GM04503 (cell line): ENCODE measurements around the gene CD200R1L.

Experiments
- DNase-seq: peaks from one replicate; pipeline ENCODE4 v3.0.0-alpha.2; 2012; ENCODE audit warnings: low read depth

CD200R1L gene

DNA sequence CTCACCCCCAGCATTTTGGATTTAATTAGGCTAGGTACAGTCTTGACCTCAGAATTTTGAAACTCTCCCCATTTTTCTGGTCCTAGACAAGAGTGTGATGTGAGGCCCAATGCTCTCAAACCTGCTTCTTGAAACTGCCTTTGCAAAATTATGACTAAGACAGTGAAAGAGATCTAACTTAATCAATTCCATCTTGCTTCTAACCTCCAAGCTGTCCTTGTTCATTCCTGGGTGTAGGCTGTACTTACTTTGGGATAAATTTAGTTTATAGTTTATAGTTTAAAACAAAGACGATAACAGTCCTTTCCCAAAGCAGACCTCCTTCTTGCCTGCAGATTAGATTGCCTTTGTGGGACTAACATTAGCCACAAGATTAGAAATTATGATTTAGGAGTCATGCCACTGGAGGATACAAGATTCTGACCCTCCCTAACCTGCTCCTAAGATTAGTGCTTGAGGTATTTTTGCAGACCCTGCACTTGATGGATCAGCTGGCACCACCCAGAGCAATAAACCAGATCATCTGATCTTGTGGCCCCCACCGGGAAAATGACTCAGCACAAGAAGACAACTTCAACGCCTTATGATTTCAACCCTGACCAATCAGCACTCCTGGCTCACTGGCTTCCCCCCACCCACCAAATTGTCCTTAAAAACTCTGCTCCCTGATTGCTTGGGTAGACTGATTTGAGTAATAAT is 59.6 kb downstream of the CD200R1L start:
- no peak for DNase-seq

DNA sequence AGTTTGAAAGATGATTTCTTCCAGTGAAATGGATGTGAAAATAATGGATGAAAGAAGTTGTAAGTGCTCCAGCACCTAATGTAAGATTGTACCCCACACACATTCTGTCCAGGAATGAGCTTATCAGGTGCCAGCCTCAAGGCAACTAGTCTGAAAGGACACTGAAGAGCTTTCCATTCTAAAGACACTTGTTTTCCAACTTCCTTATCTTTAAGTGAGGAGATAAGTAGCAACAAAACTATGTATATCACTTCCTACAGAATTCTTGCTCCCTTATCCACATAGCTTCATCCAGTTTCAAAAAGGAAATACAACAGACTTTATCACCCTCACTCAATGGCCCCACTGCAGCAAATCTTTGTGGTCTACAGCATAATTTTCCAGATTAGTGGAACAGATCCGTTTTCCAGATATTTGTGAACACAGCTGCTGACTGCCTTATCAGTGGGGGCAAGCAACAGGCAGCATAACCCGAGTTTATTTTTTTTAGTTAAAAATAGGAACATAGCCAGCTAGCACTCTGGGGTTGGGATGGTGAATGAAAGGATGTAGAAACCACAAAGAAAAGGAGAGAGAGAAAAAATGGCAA is 60.6 kb downstream of the CD200R1L start:
- no peak for DNase-seq

DNA sequence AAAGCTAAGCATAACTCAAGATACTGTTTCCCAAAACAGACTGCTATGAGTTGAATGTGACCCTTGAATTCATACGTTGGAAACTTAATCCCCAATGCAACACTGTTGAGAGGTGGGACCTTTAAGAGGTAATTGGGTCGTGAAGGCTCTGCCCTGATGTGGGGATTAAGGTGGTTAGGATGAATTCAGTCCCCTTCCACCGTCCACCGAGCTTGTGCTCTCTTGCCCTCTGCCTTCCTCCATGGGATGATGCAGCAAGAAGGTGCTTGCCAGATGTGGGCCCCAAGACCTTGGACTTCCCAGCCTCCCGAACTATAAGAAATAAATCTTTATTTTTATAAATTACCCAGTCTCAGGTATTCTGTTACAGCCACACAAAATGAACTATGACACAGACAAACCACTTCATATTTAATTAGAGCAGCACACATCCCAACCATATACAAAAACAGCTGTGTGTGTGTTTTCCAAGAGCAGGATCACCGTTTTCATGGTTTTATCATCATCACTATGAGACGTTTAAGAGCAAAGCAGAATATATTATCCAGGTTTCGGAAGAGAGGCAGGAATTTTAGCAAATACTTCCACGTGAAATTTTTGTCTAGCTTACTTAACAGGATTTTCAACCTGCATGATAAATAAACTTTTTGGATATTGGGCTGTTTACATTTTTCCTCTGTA is 61.2 kb downstream of the CD200R1L start:
- DNase-seq: no peak

DNA sequence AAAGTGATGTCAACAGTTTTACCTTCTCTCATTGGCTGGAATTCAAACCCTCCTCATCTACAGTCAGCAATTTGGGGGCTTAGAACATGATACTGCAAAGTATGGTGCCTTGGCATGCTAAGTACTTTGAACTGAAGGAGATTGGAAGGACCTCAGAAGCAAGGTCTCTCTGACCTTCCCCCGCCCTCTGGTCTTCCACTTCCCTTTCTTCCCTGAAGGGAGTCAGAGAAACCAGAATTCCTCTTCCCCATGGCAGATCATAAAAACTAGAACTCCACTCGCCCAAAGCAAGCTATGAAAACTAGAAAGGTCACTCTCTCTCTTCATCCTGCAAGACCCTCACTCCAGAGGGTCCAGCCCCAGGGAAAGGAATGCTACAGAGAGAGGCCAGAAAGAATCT is 64.2 kb downstream of the CD200R1L start:
- DNase-seq: no peak

DNA sequence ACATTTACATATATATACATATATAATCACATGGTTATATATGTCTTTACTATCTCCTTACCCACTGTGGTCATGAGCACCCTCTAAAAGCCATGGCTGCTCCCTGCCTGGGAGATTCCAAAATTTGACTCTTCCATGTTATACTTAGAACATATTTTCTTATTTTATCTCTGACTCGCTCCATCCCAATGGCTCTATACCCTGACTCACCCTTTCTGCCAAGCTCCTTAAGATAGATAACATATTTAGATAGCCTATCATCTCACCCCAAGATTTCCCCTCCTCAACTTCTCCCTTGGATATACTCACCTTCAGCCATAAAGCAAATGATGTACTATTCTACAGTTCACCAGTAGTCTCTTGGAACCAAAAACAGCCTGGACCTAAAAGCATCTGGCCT is 65.1 kb downstream of the CD200R1L start:
- no peak for DNase-seq

DNA sequence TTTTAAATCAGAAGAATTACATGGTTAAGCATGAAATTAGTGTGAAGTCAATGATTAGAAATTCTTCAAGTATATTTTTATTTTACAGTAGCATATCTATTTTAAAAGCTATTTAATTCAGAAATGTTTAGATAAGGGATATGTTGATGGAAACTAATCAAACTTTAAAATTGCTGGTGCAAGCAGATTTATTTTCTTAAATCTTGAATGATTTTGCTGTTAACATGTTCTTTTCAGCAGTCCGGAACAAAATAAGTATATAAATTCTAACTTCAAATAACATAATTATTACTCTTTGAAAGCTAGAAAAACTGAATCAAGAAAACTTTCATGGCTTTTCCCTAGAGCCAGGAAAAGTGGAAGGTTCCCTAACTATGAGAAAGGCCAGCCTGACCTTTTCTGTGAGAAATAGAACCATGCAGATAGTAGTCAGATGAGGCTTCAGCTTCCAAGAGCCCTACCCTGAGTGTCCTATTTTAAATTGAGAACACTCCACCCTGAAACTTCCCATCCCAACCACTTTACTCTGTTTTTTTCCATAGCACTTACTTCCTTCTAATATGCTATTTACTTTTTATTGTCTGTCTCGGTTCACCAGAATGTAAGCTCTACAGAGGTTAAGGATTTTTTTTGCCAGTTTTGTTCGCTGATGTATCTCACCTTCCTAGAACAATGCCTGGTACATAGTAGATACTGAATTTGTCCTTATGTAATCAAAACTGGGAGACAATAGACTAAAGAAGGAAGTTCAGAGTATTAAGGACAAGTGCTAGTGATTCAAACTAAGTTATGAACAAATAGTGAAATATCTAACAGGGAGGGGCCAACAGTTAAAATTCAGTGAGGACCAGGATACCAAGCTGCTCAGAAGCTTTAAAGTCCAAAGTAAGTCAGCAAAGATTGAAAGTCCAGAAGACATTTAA is 66.8 kb downstream of the CD200R1L start:
- DNase-seq: no peak

DNA sequence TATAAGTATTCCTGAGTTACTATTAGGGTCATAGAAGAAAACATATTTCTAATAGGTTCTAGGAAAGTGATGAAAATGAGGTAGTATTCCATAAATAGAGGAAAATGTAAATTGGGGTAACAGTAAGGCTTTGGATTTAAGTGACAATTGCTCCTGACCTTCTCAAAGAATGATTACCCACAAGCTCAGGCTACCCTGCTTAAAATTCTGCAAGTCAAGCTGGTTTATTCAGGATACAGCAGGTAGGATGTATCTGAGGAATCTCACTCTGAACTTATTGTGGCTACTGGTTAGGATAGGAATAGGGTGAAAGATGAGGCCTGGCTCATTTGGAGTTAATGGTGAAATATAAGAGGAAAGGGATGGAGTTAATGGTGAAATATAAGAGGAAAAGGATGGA is 67.7 kb downstream of the CD200R1L start:
- DNase-seq: no peak

DNA sequence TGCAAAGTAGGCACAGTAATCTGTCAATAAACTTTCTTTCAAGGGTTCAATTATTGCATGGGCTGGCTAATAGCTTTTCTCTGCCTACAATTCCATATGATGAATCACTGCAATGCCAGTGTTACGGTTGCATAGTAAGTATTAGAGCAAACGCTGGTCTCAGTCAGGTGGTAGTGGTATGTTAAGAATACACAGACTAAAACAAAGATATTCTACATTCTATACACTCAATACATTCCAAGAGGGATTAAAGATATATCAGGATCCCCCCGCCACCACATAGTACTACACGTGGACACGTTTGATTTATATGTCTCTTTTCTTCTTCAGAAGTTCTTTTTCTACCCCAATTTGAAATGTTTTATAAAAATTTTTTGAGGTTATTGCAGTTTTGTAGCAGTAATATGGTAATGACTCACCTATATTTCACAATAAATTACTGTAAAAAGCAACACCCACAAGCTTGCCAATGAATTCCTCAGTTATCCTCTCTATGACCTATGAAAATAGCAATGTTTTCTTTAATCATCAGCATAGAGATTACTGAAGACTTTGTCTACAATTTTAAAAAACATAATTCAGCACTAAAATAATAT is 68.2 kb downstream of the CD200R1L start:
- peak; percentile 61 for DNase-seq

DNA sequence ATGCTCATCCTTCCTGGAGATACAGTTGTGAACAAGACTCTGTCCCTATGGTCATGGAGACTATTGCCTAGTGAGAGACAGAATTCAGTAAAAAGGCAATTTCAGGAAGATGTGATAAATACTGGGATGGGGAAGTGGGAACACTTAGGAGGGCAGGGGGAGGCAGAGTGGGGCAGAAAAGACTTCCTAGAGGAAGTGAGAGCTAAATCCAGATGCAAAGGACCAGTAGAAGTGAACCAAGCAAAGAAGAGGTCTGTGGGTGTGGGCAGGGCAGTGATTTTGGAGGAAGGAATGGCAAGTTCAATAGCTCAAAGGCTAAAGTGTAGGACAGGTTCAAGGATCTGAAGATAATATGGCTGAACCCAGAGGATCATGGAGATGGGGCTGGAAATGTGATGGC is 68.9 kb downstream of the CD200R1L start:
- no peak for DNase-seq

DNA sequence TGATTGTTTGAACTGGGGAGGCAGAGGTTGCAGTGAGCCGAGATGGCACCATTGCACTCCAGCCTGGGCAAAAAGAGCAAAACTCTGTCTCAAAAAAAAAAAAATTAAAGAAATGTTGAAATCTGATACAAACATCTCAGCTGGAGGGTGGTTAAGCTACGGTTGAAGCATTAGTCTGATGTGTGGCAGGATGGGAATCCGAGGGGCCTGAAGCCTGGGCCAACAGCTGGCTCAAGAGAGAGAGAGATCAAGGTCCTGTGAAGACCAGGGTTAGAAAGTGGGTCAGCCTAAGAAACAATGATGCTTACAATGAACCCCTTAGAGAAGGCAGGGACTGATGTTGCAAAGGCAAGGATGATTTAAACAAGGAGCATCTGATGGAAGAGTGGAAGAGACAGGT is 69.8 kb downstream of the CD200R1L start:
- no peak for DNase-seq

DNA sequence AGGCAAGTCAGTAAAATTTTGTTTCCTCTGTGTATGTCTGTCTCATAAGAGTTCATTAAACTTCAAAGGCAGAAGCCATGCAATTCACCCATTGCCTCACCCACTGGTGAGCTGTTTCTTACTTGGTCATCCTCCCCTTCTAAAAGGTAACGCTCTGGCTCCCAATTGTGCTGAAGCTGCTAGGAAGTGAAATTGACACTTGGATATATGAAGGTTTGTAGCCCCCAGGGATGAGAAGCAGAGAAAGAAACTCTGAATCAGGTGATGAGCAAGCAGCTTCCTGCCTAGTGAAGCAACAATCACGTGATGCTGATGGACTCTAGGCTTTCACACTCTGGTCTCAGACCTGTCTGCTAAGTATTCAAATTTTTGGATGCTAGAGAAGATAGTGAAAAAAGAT is 70.7 kb downstream of the CD200R1L start:
- no peak for DNase-seq

DNA sequence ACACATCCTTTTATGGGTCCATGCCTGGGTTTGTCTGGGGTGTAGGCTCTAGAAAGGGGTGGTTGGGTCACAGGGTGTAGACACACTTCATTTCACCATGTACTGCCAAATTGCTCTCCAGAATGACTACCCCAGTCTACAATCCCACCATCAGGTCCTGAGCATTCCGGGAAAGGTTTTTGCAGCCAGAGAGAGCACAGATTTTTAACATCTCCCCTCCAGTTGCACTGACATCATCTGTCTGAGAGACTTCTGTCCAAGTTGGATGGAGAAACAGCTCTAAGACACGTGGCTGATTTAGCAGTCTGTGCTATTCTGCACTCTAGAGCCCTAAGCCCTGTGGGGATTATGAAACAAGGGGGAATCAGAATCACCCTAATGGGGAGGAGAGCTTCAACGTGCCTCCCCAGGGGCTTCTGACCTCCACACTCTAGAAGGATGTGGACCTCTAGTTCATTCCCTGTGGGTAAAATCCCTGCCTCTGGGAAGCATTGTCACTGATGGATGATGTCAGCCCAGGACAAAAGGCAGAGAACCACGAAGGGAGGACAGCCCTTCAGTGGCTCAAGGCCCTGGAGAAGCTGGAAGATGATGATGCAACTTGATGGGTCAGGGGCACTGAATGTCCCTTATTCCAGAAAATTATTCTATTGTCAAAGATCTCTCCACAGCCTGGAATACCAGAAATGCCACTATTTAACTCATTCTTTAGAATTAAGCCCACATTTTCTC is 71.5 kb downstream of the CD200R1L start:
- peak; percentile 54 for DNase-seq

DNA sequence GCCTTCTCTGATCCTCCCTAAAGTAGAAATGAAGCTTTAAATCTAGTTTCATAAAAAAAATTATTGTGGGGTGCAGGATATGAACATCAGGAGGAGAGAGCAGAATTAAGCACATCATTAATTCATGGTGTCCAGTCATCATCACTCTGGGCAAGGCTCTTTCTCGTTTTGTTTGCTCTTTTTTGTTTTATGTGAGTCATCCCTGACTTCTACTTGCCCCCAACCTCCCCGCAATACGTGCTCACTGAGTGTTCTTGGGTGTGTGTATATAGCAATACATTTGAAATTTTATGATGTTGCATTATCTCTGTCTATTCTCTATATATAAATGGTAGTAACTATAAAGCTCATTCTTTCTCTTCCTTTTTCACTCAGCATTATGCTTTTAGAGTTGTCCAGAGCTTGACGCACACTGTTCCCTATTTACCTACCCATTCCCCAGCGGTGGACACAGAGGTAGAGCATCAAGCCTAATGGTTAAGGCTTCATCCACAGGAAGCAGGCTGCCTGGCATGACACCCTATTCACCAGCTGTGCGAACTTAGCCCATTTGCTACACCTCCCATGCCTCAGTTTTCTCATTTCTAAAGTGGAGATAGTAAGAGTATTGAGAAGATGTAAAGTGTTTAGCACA is 72.3 kb downstream of the CD200R1L start:
- DNase-seq: no peak

DNA sequence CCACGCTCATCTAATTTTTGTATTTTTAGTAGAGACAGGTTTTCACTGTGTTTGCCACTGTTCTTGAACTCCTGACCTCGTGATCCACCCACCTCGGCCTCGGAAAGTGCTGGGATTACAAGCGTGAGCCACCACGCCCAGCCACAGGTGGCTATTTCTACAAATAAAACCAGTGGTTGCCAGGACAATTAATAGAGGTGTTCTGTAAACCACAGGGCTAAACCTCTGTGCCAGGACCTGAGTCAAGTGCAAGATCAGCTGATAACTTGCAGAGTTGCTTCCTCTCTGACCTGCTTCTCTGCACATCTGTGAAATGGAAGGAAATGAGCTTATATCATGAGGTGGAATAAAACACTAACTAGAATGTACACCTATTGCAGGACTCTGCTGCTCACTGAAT is 72.8 kb downstream of the CD200R1L start:
- DNase-seq: no peak

DNA sequence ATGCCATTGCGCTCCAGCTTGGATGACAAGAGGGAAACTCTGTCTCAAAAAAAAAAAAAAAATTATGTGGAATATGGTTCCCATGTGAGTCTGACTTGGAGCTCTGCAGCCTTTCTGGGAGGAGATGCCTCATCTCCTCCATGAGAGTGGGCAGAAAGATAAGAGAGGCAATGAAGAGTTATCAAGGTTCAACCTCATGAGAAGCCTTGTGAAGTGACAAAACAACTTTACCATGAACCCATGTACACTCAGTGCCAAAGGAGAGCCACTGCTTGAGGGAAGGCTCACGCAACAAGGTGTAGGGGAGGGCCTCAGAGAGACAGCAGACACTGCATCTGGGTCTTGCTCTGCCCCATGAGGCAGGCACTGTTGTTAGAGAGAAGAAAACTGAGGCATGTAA is 75.7 kb downstream of the CD200R1L start:
- DNase-seq: no peak

DNA sequence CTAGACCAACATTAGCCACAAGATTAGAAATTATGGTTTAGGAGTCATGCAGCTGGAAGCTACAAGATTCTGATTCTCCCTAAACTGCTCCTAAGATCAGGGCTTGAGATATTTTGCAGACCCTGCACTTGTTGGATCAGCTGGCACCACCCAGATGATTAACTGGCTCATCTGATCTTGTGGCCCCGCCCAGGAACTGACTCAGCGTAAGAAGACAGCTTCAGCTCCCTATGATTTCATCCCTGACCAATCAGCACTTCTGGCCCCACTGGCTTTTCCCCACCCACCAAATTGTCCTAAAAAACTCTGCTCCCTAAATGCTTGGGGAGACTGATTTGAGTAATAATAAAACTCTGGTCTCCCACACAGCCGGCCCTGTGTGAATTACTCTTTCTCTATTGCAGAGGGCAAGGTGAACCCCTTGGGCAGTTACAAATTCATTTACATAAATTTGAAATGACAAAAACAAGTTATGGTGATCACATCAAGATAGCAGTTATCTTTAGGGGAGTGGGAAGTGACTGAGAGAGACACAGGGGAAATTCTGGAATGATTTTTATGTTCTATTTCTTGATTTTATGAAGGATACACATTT is 76.5 kb downstream of the CD200R1L start:
- no peak for DNase-seq

DNA sequence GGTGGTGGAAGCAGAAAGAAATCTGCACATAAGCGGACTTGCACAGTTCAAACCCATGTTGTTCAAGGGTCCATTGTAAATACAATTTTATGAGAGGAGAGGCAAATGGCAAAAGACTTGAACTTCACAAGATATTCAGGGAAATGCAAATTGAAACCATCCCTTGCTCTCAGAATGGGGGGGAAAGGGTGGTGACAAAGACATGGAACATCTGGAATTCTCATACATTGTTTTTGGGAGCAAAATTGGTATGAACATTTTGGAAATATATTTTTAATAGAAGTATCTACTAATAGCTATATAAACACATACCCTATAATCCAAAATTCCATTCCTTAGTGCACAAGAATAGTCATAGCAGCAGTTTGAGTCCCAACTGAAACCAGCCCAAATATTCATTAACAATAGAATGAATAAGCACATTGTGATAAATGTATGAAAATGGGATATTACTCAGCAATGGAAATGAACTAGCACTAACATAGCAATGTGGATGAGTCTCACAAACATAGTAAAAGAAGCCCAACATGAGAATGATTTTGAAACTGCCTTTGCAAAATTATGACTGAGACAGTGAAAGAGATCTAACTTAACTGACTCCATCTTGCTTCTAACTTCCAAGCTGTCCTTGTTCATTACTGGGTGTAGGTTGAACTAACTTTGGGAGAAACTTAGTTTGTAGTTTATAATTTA is 77.2 kb downstream of the CD200R1L start:
- no peak for DNase-seq

DNA sequence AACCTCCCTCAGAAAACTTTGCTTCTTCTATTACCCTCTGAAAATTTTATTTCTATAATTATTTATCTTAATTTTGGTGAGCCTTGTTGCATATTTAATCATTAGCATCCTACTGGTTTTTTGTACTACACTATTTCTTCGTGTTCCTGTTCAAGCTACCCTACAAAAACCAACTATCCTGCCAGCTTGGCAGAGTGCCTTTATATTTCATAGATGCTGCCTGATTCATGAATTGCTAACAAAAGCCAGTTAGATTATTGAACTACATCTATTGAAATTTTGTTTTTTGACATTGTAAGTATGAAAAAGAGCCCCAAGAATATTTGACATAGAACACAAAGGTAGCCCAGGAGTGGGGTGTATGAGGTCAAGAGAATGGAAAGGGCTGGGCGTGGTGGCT is 78.9 kb downstream of the CD200R1L start:
- DNase-seq: no peak

DNA sequence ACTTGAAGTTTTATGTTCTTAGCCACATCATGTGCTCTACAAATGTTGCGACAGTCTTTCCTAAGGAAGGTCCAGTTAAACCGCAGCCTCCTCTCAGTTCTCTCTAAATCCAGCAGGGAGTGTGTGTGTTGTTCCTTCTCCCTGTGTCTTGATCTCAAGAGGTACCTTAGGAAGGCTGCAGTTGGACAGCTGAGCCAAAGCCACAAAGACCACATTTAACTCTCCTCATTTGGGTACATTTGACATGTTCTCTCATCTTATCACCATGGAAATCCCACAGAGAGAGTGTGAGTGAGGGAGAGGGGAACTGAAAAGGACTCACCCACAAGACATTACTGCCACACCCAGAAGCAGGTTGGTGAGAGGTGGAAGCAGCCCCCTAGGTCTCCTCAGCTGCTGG is 79.5 kb downstream of the CD200R1L start:
- peak; percentile 54 for DNase-seq
